NCI-H748 (cell line): ENCODE data around the gene PCDHGB3.
"Not testable (repeated sequence)": the region's sequence is repeated elsewhere in the genome, so short reads cannot be mapped to it uniquely, and the experiment has no call there.

Source experiments
- DNase-seq: peaks from one replicate; lab custom pipeline; 2025; ENCODE audit not compliant: unreplicated experiment; lab: John Stamatoyannopoulos, UW

PCDHGB3 gene

GRCh38 chr5:141389153-141390042 is 19.4 kb downstream of the PCDHGB3 start:
- no peak for DNase-seq

GRCh38 chr5:141392429-141393198 is 22.6 kb downstream of the PCDHGB3 start, which contains the start of gene PCDHGA8:
Gene PCDHGA8, plus strand, starts transcription at chr5:141392633. Its CDS starts 181 bp downstream, at chr5:141392814.
- no peak for DNase-seq

GRCh38 chr5:141393267-141393666 is 23.2 kb downstream of the PCDHGB3 start:
- DNase-seq: no peak

GRCh38 chr5:141394401-141395187 is 24.6 kb downstream of the PCDHGB3 start:
- DNase-seq: not testable (repeated sequence)

DNA sequence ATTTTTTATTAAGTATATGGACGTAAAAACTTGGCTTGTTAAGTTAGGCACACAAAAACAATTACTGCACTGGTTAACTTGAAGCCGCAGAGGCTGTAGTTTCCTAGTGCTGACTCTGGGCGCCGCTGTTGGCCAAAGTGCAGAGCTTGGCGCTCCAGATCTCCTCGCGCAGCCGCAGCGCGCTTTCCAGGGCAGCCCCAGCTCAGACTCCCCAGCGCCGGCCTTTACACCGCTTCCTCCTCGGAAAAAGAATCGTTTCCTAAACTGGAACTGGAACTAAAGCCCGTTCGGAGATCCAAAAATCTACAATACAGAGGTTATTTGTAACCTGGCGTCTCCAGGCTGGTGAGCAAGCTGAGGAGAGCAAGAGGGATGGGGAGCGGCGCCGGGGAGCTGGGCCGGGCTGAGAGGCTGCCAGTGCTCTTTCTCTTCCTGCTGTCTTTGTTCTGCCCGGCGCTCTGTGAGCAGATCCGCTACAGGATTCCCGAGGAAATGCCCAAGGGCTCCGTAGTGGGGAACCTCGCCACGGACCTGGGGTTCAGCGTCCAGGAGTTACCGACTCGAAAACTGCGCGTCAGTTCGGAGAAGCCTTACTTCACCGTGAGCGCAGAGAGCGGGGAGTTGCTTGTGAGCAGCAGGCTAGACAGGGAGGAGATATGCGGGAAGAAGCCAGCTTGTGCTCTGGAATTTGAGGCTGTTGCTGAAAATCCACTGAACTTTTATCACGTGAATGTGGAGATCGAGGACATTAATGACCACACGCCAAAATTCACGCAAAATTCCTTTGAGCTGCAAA is 27.9 kb downstream of the PCDHGB3 start, which contains the start of gene PCDHGB5:
TSS of gene PCDHGB5 (plus strand) at position 192 of the 796 bp plus-strand sequence. CDS start at position 373, 181 bp downstream.
- DNase-seq: peak; percentile 79

DNA sequence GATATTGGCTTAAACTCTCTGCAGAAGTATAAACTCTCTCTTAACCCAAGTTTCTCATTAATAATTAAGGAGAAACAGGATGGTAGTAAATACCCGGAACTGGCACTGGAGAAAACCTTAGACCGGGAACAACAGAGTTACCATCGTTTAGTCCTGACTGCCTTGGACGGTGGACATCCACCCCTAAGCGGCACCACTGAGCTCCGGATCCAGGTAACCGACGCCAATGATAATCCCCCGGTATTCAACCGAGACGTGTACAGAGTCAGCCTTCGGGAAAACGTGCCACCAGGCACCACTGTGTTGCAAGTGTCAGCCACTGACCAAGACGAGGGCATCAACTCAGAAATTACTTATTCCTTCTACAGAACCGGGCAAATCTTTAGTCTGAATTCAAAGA is 28.6 kb downstream of the PCDHGB3 start:
- DNase-seq: no peak

GRCh38 chr5:141399555-141400258 is 29.7 kb downstream of the PCDHGB3 start:
- no peak for DNase-seq

DNA sequence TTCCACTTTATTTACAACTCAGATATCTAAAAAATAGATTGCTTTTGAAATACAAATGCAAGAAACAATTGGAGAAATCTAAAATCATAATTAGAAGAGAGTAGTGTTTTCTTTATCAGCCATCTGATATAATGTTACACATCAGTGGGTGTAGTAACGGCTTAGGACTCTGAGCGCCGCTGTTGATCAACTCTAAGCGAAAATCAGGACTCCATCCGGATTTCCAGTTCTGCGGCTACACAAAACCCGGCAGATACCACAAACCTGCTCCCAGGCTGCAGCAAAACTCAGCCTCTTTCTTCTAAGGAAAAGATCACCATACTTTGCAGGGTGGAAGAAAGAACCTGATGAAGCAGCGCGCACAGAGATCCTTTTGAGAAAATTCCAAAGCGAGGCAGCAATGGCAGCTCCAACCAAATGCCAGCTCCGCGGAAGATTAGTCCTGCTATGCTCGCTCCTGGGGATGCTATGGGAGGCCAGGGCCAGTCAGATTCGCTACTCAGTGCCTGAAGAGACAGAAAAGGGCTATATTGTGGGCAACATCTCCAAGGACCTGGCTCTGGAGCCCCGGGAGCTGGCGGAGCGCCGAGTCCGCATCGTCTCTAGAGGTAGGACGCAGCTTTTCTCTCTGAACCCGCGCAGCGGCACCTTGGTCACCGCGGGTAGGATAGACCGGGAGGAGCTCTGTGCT is 32.7 kb downstream of the PCDHGB3 start, which contains the start of gene PCDHGA9:
TSS of gene PCDHGA9 (plus strand) at position 226 of the 691 bp plus-strand sequence. CDS start at position 401, 175 bp downstream.
- DNase-seq: no peak

DNA sequence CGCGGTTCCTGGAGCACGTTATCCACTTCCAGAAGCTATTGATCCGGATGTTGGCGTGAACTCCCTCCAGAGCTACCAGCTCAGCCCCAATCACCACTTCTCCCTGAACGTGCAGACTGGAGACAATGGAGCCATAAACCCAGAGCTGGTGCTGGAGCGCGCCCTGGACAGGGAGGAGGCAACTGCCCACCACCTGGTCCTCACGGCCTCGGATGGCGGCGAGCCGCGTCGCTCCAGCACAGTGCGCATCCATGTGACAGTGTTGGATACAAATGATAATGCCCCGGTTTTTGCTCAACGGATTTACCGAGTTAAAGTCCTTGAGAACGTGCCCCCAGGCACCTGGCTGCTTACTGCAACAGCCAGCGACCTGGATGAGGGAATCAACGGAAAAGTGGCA is 33.3 kb downstream of the PCDHGB3 start:
- DNase-seq: no peak

DNA sequence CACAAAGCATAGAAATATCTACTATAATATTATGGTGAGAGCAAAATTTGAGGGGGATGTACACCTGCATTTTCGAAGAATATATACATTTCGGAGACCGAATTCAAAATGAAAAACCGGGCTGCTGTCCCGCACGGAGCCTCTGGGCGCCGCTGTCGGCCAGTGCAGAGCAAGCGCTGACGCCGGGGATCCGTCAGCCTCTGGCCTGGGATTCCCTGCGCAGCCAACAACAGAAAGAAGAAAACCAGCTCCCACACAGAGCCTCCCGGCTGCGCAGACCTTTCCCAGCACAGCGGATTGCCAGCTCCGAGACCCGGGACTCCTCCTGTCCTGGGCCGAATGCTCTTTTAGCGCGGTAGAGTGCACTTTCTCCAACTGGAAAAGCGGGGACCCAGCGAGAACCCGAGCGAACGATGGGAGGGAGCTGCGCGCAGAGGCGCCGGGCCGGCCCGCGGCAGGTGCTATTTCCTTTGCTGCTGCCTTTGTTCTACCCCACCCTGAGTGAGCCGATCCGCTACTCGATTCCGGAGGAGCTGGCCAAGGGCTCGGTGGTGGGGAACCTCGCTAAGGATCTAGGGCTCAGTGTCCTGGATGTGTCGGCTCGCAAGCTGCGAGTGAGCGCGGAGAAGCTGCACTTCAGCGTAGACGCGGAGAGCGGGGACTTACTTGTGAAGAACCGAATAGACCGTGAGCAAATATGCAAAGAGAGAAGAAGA is 37.9 kb downstream of the PCDHGB3 start, which contains the start of gene PCDHGB6:
TSS of gene PCDHGB6 (plus strand) at position 232 of the 716 bp plus-strand sequence. CDS start at position 414, 182 bp downstream.
- DNase-seq: not testable (repeated sequence)

GRCh38 chr5:141409598-141410306 is 39.7 kb downstream of the PCDHGB3 start:
- no peak for DNase-seq

- DNase-seq: no peak
Observed at GRCh38 chr5:141411575-141411974, 41.5 kb downstream of the PCDHGB3 start.

GRCh38 chr5:141412854-141413539 is 43.0 kb downstream of the PCDHGB3 start, which contains the start of gene PCDHGA10:
Gene PCDHGA10, plus strand, starts transcription at chr5:141412987. Its CDS starts 189 bp downstream, at chr5:141413176.
- DNase-seq: peak; percentile 81

DNA sequence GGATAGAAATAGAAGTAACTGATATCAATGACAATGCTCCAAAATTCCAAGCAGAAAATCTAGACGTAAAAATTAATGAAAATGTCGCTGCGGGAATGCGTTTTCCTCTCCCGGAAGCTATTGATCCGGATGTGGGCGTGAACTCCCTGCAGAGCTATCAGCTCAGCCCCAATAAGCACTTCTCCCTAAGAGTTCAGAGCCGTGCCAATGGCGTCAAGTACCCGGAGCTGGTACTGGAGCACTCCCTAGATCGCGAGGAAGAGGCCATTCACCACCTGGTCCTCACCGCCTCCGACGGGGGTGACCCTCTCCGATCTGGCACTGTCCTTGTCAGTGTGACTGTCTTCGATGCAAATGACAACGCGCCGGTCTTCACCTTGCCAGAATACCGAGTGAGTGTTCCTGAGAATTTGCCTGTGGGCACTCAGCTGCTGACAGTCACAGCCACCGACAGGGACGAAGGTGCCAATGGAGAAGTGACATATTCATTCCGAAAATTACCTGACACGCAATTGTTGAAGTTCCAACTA is 43.6 kb downstream of the PCDHGB3 start:
- peak; percentile 50 for DNase-seq

- DNase-seq: not testable (repeated sequence)
Observed at GRCh38 chr5:141414548-141415274, 44.7 kb downstream of the PCDHGB3 start.

DNA sequence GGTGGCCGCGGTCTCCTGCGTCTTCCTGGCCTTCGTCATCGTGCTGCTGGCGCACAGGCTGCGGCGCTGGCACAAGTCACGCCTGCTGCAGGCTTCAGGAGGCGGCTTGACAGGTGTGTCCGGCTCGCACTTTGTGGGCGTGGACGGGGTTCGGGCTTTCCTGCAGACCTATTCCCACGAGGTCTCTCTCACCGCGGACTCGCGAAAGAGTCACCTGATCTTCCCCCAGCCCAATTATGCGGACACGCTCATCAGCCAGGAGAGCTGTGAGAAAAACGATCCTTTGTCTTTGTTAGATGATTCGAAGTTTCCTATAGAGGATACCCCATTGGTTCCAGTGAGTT is 45.2 kb downstream of the PCDHGB3 start:
- not testable (repeated sequence) for DNase-seq
